ENCODE measurements around the gene PHF14.

DNA sequence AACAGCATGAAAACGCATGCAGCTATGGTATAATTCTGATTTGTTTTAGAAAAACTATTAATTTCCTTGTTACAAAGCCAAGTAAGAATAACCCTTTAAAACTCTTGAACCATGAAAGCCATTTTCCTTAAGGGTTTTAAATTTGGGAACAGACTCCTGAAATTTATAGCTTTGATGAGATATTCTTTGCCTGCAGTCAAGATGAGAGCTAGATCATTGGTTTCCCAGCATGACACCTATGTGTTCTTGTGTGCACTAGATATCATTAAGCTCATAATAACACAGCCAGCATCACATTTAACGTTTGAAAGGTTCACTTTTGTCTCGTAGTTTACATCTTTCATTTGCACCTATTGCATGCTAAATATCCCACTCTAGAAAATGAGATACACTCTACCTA lies 202.2 kb downstream of the PHF14 start:
- TF ChIP-seq, protein P1, sequence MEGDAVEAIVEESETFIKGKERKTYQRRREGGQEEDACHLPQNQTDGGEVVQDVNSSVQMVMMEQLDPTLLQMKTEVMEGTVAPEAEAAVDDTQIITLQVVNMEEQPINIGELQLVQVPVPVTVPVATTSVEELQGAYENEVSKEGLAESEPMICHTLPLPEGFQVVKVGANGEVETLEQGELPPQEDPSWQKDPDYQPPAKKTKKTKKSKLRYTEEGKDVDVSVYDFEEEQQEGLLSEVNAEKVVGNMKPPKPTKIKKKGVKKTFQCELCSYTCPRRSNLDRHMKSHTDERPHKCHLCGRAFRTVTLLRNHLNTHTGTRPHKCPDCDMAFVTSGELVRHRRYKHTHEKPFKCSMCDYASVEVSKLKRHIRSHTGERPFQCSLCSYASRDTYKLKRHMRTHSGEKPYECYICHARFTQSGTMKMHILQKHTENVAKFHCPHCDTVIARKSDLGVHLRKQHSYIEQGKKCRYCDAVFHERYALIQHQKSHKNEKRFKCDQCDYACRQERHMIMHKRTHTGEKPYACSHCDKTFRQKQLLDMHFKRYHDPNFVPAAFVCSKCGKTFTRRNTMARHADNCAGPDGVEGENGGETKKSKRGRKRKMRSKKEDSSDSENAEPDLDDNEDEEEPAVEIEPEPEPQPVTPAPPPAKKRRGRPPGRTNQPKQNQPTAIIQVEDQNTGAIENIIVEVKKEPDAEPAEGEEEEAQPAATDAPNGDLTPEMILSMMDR (IDR thresholded peaks at IDR 0.05) = no peak
- no peak for TF ChIP-seq EZH2 (IDR thresholded peaks at IDR 0.05; ENCODE audit: borderline replicate concordance, insufficient read depth, low read depth, low read length, poor library complexity, severe bottlenecking)
